ENCODE data around the gene GBGT1. TPM values are rescaled to one million over a fixed set of nuclear protein-coding genes. Genes with fewer than 3 reads are reported as not detected.

GBGT1 gene
- total RNA-seq, 4 donors from 2014 or later: 11.3 to 18.0 (median 15.6) TPM

DNA sequence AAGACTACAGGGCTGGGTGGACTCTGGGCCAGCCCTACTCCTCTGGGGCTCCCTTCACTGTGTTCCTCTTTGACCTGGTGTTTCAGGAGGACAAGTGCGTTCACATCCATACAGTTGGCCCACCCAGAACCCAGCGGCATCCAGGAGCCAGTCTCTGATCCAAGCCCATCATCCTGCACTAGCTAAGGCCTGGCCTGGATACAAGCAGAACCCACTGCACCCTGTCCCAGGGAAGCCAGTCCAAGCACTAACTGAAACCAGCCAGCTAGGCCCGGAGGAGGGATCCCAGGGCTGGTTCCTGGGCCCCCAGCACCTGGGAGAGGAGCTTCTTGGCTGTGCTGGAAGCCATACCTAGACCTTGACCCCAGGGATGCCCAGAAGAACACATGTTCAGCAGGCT is 4.1 kb upstream of the GBGT1 start:
- Histone ChIP-seq H3K9me3 (no peaks in the 10 kb centered on the region), H3K4me3 (no peak overlapping the region), H3K4me1 (peaks cover 0 to 20% (median 13%) of the 10 kb centered on the region in 3 donors), H3K27ac (no peak overlapping the region), H3K36me3 (no peaks in the 10 kb centered on the region), H3K27me3 (peaks cover 27% of the 10 kb centered on the region)
- WGBS, 2 donors (ENCODE audit: low coverage in 1 of 2): 60 to 67% methylated on average over 1 of the region's 3 CpGs
- TF ChIP-seq, protein P1, sequence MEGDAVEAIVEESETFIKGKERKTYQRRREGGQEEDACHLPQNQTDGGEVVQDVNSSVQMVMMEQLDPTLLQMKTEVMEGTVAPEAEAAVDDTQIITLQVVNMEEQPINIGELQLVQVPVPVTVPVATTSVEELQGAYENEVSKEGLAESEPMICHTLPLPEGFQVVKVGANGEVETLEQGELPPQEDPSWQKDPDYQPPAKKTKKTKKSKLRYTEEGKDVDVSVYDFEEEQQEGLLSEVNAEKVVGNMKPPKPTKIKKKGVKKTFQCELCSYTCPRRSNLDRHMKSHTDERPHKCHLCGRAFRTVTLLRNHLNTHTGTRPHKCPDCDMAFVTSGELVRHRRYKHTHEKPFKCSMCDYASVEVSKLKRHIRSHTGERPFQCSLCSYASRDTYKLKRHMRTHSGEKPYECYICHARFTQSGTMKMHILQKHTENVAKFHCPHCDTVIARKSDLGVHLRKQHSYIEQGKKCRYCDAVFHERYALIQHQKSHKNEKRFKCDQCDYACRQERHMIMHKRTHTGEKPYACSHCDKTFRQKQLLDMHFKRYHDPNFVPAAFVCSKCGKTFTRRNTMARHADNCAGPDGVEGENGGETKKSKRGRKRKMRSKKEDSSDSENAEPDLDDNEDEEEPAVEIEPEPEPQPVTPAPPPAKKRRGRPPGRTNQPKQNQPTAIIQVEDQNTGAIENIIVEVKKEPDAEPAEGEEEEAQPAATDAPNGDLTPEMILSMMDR (IDR thresholded peaks at IDR 0.05): no peak
- TF ChIP-seq EP300 (IDR thresholded peaks at IDR 0.05) (no peak), POLR2A (IDR thresholded peaks at IDR 0.05) (no peak), POLR2AphosphoS5 (IDR thresholded peaks at IDR 0.05) (no peak)
- no peak for ATAC-seq

DNA sequence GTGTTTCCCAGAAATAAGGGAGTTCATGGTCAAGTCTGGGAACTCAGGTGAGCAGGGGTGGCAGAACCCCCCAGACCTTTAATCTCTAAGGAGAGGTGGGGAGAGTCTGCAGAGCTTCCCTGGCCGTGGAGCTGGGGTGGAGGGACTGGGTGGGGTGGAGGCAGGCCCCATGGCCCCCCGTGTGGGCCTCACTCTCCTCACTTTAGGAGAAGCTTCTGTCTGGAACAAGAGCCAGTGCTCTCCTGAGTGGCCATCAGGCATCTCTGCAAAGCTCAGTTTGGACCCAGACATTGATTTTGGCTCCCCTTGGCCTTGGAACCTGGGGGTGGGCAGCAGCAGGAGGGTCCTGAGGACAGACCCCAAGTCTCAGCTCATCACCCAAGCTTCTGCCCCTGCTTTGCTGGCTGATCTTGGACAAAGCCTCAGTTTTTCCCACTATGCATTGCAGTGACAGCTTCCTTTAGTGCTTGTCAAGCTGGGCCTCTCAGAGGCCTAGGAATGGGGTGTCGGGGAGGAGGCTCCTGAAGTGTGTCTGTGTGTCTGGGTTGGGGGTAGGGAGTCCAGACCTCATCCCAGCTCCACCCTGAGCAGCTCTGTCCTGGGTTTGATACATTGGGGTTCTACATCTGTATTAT is 3.5 kb upstream of the GBGT1 start:
- Histone ChIP-seq H3K36me3 (no peaks in the 10 kb centered on the region), H3K27ac (no peak overlapping the region), H3K27me3 (peaks cover 27% of the 10 kb centered on the region), H3K4me3 (no peak overlapping the region), H3K4me1 (peaks cover 0 to 26% (median 15%) of the 10 kb centered on the region in 3 donors), H3K9me3 (no peaks in the 10 kb centered on the region)
- no peak for ATAC-seq
- WGBS, 2 donors (ENCODE audit: low coverage in 1 of 2): no CpG with 5 or more reads among the region's 3 CpGs
- TF ChIP-seq EP300 (IDR thresholded peaks at IDR 0.05): no peak
- TF ChIP-seq, protein P1 (IDR thresholded peaks at IDR 0.05): no peak

DNA sequence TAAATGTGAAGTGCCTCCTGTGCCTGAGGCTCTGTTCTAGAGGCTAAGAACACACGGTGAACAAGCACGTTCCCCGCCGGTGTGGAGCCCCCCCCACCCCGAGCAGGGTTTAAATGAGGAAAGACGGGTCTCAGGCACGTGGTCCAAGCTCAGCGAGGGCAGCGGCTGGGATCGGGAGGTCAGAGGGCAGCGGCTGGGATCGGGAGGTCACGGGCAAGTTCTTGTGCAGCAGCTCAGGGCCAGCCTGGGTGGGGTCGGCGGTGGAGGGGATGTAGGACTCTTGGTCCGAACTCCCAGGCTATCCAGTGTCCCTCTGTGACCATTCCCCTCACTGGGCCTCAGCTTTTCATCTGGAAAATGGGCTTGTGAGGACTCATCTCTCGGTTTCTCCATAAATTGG is 2.7 kb upstream of the GBGT1 start:
- Histone ChIP-seq H3K27me3 (peaks cover 21% of the 10 kb centered on the region), H3K9me3 (no peaks in the 10 kb centered on the region), H3K4me1 (peaks cover 0 to 33% (median 15%) of the 10 kb centered on the region in 3 donors), H3K4me3 (no peak overlapping the region), H3K27ac (no peak overlapping the region), H3K36me3 (no peaks in the 10 kb centered on the region)
- no peak for ATAC-seq
- TF ChIP-seq, protein P1 (IDR thresholded peaks at IDR 0.05): no peak
- TF ChIP-seq EP300 (IDR thresholded peaks at IDR 0.05): no peak
- no peak for TF ChIP-seq POLR2A (IDR thresholded peaks at IDR 0.05)
- no peak for TF ChIP-seq POLR2AphosphoS5 (IDR thresholded peaks at IDR 0.05)
- WGBS, 2 donors (ENCODE audit: low coverage in 1 of 2): 83 to 86% methylated on average over 1 to 12 of the region's 17 CpGs

DNA sequence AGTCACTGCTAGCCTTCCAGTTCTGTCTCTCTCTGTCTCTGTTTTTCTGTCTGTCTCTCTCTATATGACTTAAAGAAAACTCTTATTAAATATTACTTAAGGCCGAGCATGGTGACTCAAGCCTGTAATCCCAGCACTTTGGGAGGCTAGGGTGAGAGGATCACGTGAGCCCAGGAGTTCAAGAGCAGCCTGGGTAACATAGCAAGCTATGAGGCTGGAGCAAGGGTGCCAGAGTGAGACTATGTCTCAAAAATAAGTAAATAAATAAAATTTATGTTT is 1.7 kb upstream of the GBGT1 start:
- TF ChIP-seq, protein P1 (IDR thresholded peaks at IDR 0.05): no peak
- TF ChIP-seq POLR2A (IDR thresholded peaks at IDR 0.05): no peak
- TF ChIP-seq POLR2AphosphoS5 (IDR thresholded peaks at IDR 0.05): no peak
- no peak for TF ChIP-seq EP300 (IDR thresholded peaks at IDR 0.05)
- ATAC-seq: no peak
- H3K4me1 ChIP-seq: peaks cover 0 to 42% (median 15%) of the 10 kb centered on the region in 3 donors
- 95 to 100% methylated on average over 2 of the region's 2 CpGs for WGBS, 2 donors (ENCODE audit: low coverage in 1 of 2)
- no peaks in the 10 kb centered on the region for H3K9me3 ChIP-seq
- peaks cover 0 to 2% of the 10 kb centered on the region in 2 donors for H3K36me3 ChIP-seq
- no peak overlapping the region for H3K4me3 ChIP-seq
- peaks cover 12% of the 10 kb centered on the region for H3K27me3 ChIP-seq
- H3K27ac ChIP-seq: no peak overlapping the region

DNA sequence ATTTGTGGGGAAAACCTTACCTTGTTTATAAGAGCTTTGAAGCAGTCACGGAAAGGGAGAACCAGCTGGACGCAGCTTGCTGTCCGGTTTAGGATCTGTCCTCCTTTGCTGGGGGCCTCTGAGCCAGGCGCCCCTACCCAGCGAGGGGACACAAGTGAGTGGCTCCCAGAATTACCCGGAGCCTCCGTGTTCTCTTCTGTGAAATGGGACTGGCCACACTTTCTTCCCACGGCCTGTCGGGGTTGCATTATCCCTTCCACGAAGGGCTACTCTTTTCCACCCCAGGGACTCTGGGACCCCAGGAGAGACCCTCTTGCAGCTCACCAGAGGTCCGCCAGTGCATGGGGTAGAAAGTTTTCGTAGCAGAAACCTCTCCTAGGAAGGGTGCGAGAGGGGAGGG is 477 bp upstream of the GBGT1 start:
- H3K27ac ChIP-seq: peak overlapping the region in 3 of 4 donors; percentile 67 to 85 (median 74)
- H3K36me3 ChIP-seq: peaks cover 0 to 14% of the 10 kb centered on the region in 2 donors
- no peaks in the 10 kb centered on the region for H3K9me3 ChIP-seq
- peak overlapping the region; percentile 58 to 80 for H3K4me3 ChIP-seq
- WGBS, 2 donors (ENCODE audit: low coverage in 1 of 2): 80 to 100% methylated on average over 1 to 3 of the region's 13 CpGs
- peaks cover 12% of the 10 kb centered on the region for H3K27me3 ChIP-seq
- no peak for ATAC-seq
- H3K4me1 ChIP-seq: peaks cover 0 to 42% (median 15%) of the 10 kb centered on the region in 3 donors
- TF ChIP-seq POLR2A (IDR thresholded peaks at IDR 0.05): no peak
- TF ChIP-seq POLR2AphosphoS5 (IDR thresholded peaks at IDR 0.05): no peak
- TF ChIP-seq EP300 (IDR thresholded peaks at IDR 0.05): no peak
- TF ChIP-seq, protein P1 (IDR thresholded peaks at IDR 0.05): no peak

Measured in gastroesophageal sphincter (tissue), 4 donors.